Loucy (cell line): ENCODE data around the gene ITSN1.

Experiments used
- H2AFZ ChIP-seq: fragments of 200-600 bp; sonication (generic); 2 replicates; pipeline ENCODE4 v1.6.0; 2016; ENCODE audit warnings: antibody characterized with exemption, mild to moderate bottlenecking, low read length, moderate library complexity
- H3F3A ChIP-seq: fragments of 200-600 bp; 2 replicates; pipeline ENCODE4 v1.6.0; 2016; ENCODE audit warnings: antibody characterized with exemption, low read depth, mild to moderate bottlenecking
- H3K27me3 ChIP-seq: fragments of 200-600 bp; sonication (generic); 2 replicates; pipeline ENCODE4 v1.6.1; 2014; ENCODE audit warnings: low read length, mild to moderate bottlenecking; ENCODE audit not compliant: insufficient read depth, poor library complexity, severe bottlenecking
- H3K36me3 ChIP-seq: fragments of 200-600 bp; sonication (generic); 2 replicates; pipeline ENCODE4 v1.6.1; 2016; ENCODE audit warnings: low read length; ENCODE audit not compliant: insufficient read depth
- H3K4me1 ChIP-seq: fragments of 200-600 bp; sonication (generic); 2 replicates; pipeline ENCODE4 v1.5.1; 2014; ENCODE audit warnings: low read length, mild to moderate bottlenecking; ENCODE audit not compliant: insufficient read depth, poor library complexity, severe bottlenecking
- H3K4me2 ChIP-seq: fragments of 200-600 bp; sonication (generic); 2 replicates; pipeline ENCODE4 v1.6.0; 2014; ENCODE audit warnings: antibody characterized with exemption, low read length, low read depth, mild to moderate bottlenecking; ENCODE audit not compliant: poor library complexity, severe bottlenecking
- H3K4me3 ChIP-seq: fragments of 200-600 bp; sonication (generic); 2 replicates; pipeline ENCODE4 v1.5.1; 2014; ENCODE audit warnings: low read length, mild to moderate bottlenecking, mixed read lengths; ENCODE audit not compliant: poor library complexity, severe bottlenecking
- H3K79me2 ChIP-seq: fragments of 200-600 bp; sonication (generic); 2 replicates; pipeline ENCODE4 v1.6.1; 2014; ENCODE audit warnings: low read length; ENCODE audit not compliant: insufficient read depth
- H3K9ac ChIP-seq: fragments of 200-600 bp; sonication (generic); 2 replicates; pipeline ENCODE4 v1.6.0; 2014; ENCODE audit warnings: mild to moderate bottlenecking, low read depth, low read length, moderate library complexity; ENCODE audit not compliant: poor library complexity, severe bottlenecking
- H3K9me2 ChIP-seq: fragments of 200-600 bp; sonication (generic); replicated peaks from 2 replicates; pipeline ENCODE4 v1.6.1; 2016; ENCODE audit warnings: low read depth, low read length, mixed read lengths
- H3K9me3 ChIP-seq: fragments of 200-600 bp; sonication (generic); 2 replicates; pipeline ENCODE4 v1.6.1; 2014; ENCODE audit warnings: mild to moderate bottlenecking, antibody characterized with exemption, low read length, low read depth; ENCODE audit not compliant: insufficient read depth
- H4K20me1 ChIP-seq: fragments of 200-600 bp; sonication (generic); 2 replicates; pipeline ENCODE4 v1.6.0; 2014; ENCODE audit warnings: antibody characterized with exemption, low read length, mild to moderate bottlenecking; ENCODE audit not compliant: insufficient read depth, poor library complexity, severe bottlenecking
- CTCF ChIP-seq: fragments of 200-600 bp; sonication (generic); conservative IDR thresholded peaks from 2 replicates; pipeline ENCODE4 v1.5.1; 2014; ENCODE audit warnings: mild to moderate bottlenecking, antibody characterized with exemption, low read length
- EZH2phosphoT487 ChIP-seq: fragments of 200-600 bp; IDR thresholded peaks from 2 replicates; pipeline ENCODE4 v1.6.1; 2018; ENCODE audit warnings: antibody characterized with exemption, mild to moderate bottlenecking, moderate library complexity, borderline replicate concordance

Gene ITSN1

GRCh38 chr21:33677450-33677849 lies 35.1 kb downstream of the ITSN1 start:
- H3K36me3 ChIP-seq, result no peaks in the 10 kb centered on the region
- TF ChIP-seq CTCF, result no peak
- TF ChIP-seq EZH2phosphoT487, result no peak
- H3K4me1 ChIP-seq, result peaks cover 2% of the 10 kb centered on the region
- H3K4me3 ChIP-seq, result no peak overlapping the region
- peaks cover 6% of the 10 kb centered on the region; the same call in 1 of the 2 replicates for H3K79me2 ChIP-seq
- H2AFZ ChIP-seq, result no peak overlapping the region
- H4K20me1 ChIP-seq, result no peaks in the 10 kb centered on the region
- H3F3A ChIP-seq, result no peaks in the 10 kb centered on the region
- H3K27me3 ChIP-seq, result no peaks in the 10 kb centered on the region
- no peaks in the 10 kb centered on the region for H3K9me3 ChIP-seq
- H3K9ac ChIP-seq, result no peak overlapping the region
- H3K4me2 ChIP-seq, result no peak overlapping the region
- no peaks in the 10 kb centered on the region for H3K9me2 ChIP-seq

- Histone ChIP-seq H2AFZ (no peak overlapping the region), H3F3A (no peaks in the 10 kb centered on the region), H3K4me1 (peaks cover 22% of the 10 kb centered on the region), H3K36me3 (no peaks in the 10 kb centered on the region), H3K9me2 (no peaks in the 10 kb centered on the region), H3K9me3 (no peaks in the 10 kb centered on the region), H3K4me2 (no peak overlapping the region), H3K27me3 (no peaks in the 10 kb centered on the region), H3K9ac (no peak overlapping the region), H3K79me2 (peaks cover 4% of the 10 kb centered on the region; the same call in 1 of the 2 replicates), H4K20me1 (no peaks in the 10 kb centered on the region), H3K4me3 (no peak overlapping the region)
- TF ChIP-seq EZH2phosphoT487 (no peak), CTCF (no peak)
Measured at GRCh38 chr21:33680870-33681269, 38.6 kb downstream of the ITSN1 start.

DNA sequence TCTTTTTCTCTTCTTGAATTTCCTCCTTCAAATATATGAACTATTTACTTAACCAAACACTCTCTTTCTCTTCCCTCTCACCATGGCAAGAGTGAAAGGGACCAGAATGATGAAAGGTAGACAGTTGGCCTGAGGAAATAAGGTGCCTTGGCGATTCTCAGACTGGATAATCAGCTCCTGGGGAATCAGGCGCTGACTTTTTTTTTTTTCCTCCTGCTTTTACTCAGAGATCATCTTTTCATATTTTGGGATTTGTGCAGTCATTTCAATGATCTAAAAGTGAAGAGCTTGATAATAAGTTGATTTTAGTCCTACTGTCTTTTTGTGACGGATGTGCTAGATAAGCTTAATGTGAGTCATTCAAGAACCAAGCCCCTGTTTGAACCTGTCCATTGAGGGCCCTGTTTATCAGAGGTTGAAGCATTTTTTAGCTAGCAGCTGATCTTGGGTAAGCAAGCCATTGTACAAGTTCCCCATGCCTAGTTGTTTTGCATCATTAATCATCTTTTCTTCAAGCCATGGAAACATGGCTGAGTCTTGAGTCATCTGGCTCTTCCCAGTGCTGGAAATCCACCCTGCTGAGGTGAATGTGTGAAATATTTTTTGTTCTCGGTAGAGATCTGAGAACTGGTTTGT lies 40.8 kb downstream of the ITSN1 start:
- no peak for TF ChIP-seq CTCF
- TF ChIP-seq EZH2phosphoT487, result no peak
- Histone ChIP-seq H3K27me3 (no peaks in the 10 kb centered on the region), H3K4me1 (peaks cover 22% of the 10 kb centered on the region), H3K36me3 (no peaks in the 10 kb centered on the region), H3K9ac (no peak overlapping the region), H3K4me3 (no peak overlapping the region), H3K9me3 (no peaks in the 10 kb centered on the region), H3K9me2 (no peaks in the 10 kb centered on the region), H3K79me2 (peaks cover 4% of the 10 kb centered on the region; the same call in 1 of the 2 replicates), H4K20me1 (no peaks in the 10 kb centered on the region), H3F3A (no peaks in the 10 kb centered on the region), H3K4me2 (no peak overlapping the region), H2AFZ (no peak overlapping the region)
